Ovary (tissue), 3 donors: Measurements from ENCODE around the gene HDAC6.
"Not testable (repeated sequence)": the region's sequence is repeated elsewhere in the genome, so short reads cannot be mapped to it uniquely, and the experiment has no call there.

Experiments used
- CTCF ChIP-seq, 3 donors: fragments of 450-650 bp in 2 of 3; fragments of 200-600 bp in 1 of 3; IDR thresholded peaks; one replicate each; pipeline versions ENCODE4 v1.5.1 to v1.8.0; 2016 to 2022; ENCODE audit warnings: antibody characterized with exemption in 3 of 3, mild to moderate bottlenecking in 1 of 3
- POLR2A ChIP-seq: fragments of 450-650 bp; IDR thresholded peaks from one replicate; pipeline ENCODE4 v1.6.1; 2017; ENCODE audit warnings: antibody characterized with exemption, mild to moderate bottlenecking, moderate library complexity
- donor health status: DM: no; HTN: no; CAD: no.

GRCh38 chrX:48819394-48819793, 17.5 kb downstream of the HDAC6 start:
- not testable (repeated sequence) for TF ChIP-seq POLR2A; CTCF (IDR thresholded peaks at IDR 0.05)
